SHP77 (cell line): Measurements from ENCODE around the gene DPEP3.
"Not testable (repeated sequence)": the region's sequence is repeated elsewhere in the genome, so short reads cannot be mapped to it uniquely, and the experiment has no call there.

Experiments used
- DNase-seq, 2 experiments: peaks; one replicate each; lab custom pipeline; 2025; lab: John Stamatoyannopoulos, UW

DPEP3 gene

DNA sequence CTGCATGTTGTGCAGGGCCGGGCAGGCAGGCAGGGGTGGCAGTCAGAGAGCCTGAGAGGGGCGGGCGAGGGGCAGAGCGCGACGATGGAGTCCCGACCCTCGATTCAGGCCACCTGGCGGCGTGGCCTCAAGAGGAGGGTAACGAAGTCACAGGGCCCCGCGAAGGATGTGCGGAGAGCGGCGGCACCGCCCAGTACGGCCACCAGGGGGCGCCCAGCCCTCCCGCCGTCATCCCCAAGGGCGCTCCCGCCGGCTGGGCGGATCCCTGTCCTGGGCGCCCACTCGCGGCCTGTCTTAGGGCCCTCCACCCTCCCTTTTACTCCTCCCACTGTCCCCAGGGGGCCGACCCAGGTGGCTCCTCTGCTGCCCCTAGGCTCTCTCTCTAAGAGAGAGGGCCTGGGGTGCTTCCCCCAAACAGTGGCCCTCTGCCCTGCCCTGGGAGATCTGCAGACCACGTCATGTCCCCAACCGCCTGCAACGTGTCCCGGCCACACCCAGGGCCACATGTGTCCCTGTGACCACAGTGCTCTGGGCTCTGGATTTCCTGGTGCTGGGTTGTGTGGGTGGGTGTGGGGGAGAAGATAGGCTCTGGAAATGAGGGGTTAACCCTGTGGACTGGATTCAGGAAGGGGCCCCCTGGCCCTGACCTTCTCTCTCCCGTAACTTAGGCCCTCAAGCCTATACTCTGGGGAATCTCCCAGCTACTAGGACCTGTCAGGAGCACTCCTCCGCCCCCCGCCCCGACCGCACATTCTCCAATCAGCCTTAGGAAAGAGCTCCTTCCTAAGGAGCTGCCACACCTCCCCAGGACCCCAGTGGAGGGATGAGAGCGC, 13.1 kb upstream of the DPEP3 start:
- peak; percentile 44 to 47 for DNase-seq

- no peak for DNase-seq
Measured at GRCh38 chr16:67992661-67993206, 12.4 kb upstream of the DPEP3 start.

- DNase-seq: no peak
Measured at GRCh38 chr16:67990018-67990386, 9.7 kb upstream of the DPEP3 start.

DNA sequence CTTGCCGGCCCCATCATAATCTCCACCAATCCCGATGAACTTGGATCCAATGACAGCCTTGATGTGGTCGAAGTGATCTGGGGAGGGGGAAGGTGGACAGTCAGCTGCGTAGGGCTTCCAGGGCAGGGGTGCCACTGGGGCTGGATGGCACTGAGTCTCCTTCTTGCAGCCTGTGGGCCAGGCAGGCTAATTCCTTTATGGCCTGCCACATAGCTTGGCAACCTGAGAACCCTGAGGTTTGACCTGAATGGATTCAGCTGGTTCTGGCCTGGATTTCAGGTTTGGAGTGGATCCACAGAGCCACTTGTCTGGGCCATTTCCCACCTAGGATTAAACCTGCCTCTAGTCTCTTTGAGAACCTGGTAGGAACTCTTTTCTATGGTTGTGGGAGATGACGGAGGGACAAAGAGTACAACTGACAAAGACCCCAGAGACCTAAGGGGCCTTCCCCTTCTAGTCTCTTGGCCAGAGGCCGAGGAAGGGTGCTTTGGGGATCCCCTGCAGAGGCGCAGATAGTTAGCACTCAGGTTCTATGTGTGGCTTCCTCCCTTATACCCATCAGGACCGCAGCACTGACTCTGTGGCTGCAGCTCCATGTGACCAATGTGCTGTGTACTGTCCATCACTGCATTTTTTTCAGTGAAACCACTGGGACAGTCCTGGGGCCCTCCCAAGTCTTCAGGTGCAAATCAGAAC, 9.2 kb upstream of the DPEP3 start:
- DNase-seq: no peak

DNA sequence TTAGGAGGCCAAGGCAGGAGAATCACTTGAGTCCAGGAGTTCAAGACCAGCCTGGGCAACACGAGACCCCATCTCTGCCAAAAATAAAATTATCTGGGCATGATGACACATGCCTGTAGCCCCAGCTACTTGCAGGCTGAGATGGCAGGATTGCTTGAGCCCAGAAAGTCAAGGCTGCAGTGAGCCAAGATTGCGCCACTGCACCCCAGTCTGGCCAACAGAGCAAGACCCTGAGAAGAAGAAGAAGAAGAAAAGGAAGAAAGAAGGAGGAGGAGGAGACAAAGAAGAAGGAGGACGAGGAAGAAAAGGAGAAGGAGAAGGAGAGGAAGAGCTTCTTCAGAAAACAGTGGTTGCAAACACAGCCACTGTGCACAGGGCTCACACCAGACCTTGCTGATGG, 8.4 kb upstream of the DPEP3 start:
- DNase-seq: no peak

DNA sequence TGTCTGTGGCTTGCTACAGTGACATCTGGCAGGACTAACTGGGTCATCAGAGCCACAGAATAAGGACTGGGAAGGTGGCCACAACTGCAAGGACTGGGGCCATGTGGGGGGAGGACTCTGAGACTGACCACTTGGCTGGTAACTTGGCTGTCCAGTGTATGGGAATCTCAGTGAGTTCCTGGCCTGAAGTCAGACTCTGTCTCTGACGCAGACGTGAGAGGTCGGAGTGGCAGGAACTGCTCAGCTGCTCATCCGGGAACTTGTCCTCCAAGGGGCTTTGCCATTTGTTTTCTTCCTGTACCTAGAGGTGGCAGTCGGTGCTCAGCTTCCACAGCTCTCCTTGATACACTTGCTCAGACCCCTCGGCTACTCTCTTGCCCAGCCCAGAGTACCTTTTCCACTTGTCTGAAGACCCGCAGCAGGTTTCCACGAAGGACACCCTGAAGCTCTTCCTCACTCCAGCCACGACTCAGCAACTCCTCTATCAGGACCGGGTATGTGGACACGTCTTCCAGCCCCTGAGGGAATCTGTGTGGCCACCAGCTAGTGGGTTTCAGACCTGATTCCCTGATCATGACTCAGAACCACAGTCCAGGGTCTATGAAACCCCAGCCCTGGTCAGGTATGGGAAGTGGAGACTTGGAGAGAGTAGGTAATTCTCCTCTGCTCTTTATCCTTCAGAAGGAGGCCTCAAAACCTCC, 7.3 kb upstream of the DPEP3 start:
- no peak for DNase-seq

- no peak for DNase-seq
Measured at GRCh38 chr16:67986949-67987348, 6.7 kb upstream of the DPEP3 start.

GRCh38 chr16:67982011-67982696, 1.9 kb upstream of the DPEP3 start:
- DNase-seq: no peak

- DNase-seq: no peak
Measured at GRCh38 chr16:67977469-67978227, 2.7 kb downstream of the DPEP3 start.

DNA sequence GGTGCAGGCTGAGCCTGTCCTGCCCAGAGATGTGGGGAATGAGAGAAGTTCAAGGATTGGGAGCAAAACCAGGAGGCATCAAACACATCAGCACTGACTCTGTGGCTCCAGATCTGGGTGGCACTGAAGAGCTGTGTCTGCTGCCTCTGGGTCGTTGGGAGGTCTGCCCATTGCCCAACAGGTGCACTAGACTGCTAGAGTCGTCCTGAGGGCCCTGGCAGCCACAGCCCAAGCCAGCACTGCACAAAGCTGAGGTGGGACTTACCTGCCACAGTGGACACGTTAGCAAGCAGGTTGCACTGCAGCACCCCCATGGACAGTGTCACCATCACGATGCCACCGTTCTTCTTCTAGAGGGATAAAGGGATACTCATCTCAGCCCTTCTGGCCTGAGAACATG, 3.3 kb downstream of the DPEP3 start:
- DNase-seq: no peak

DNA sequence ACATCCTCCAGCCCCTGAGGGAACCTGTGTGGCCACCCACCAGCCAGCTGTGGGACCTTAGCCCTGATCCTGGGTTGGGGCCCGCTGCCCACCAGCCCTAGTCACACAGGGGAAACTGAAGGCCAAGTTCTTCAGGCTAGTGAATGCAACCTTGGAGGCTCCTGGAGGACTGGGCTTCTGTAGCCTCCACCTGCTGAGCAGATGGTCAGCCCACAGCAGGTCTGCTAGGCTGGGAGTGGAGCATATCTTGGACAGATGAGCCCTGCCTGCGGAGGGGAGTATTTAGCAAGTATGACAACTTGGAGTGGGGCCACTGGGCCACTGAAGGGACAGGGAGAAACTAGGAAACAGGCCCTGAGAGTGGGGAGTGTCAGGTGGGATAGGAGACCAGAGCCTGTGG, 4.1 kb downstream of the DPEP3 start:
- DNase-seq: no peak

DNA sequence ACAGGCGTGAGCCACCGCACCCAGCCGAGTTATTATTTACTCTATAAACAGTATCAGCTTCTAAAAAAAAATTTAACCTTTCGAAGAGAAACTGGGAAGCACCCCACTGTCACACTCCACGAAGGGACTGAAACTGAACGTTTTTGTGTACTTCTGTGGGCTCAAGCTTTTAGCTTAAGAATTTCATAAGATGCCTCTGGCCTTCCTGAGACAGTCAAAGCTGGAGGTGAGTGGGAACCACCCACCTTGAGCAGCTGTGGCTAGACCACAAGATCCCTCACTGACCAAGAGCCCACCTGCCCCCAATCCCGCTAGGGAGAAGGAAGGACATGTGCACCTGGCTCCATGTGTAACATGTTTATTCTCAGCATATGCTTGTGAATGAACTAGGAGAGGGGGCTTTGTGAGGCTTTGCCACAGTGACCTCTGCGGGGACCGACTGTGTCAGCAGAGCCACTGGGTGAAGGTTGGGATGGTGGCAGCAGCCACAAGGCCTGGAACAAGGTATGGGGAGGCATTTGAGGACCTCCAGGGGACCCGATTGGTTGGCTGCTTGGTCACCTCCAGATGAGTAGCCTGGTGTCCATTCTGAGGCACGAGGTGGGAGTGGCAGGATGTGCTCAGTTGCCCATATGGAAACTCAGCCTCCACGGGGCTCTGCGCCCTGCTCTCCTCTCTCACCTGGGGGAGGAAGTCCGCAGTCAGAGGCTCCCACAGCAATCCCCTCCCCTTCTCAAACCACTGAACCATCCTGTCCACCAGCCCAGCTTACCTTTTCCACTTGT, 4.8 kb downstream of the DPEP3 start:
- no peak for DNase-seq

DNA sequence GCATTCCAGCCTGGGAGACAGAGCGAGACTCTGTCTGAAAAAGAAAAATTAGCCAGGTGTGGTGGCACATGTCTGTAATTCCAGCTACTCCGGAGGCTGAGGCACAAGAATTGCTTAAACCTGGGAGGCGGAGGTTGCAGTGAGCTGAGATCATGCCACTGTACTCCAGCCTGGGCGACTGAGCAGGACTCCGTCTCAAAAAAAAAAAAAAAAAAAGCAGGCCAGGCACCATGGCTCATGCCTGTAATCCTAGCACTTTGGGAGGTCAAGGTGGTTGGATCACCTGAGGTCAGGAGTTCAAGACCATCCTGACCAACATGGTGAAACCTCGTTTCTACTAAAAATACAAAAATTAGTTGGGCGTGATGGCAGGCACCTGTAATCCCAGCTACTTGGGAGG, 8.0 kb downstream of the DPEP3 start:
- not testable (repeated sequence) for DNase-seq

- DNase-seq: no peak
Measured at GRCh38 chr16:67971111-67971510, 9.2 kb downstream of the DPEP3 start.

GRCh38 chr16:67969254-67970039, 10.9 kb downstream of the DPEP3 start:
- DNase-seq: no peak

DNA sequence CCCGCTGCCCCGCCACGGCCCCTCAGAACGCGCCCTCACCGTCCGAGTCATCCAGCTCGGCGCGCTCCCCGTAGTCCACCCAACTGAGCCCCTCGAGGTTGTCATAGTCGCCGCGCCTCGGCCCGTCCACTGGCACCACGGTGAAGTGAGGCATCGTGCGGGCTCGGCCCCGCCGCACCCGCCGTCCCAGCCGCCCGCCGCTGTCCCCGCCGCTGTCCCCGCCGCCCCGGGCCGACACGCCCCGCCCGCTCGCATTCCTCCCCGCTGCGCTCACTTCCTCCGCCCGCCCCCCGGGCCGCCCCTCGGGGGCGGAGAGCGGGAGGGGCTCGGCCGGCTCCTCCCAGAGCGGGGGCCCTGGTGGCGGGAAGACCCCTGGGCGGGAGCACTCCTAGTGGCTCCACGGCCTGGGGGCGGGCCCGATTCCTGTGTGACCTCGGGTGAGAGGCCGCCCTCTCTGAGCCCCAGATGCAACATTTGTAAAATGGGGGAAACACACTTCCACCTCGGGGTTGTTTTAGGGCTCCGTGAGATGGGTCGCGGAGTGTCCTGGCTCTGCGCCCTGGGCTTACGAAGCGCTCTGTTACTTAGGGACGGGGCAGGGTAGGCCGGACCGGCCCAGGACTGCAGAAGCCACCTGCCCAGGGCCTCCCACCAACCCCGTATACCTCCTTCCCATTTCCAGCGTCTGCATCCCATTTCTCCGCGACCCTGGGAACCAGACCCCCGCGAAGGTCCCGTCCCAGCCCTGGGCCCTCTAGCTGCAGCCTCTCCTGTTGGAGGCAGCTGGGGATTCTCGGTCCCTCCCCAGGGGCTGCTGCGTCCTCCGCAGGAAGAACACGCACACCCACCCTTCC, 11.7 kb downstream of the DPEP3 start, which contains the start of gene SLC12A4:
TSS of gene SLC12A4 (minus strand) at position 238 of the 854 bp plus-strand sequence. CDS start at position 154, 84 bp downstream.
- peak in 1 of 2 experiments; percentile 30 for DNase-seq

DNA sequence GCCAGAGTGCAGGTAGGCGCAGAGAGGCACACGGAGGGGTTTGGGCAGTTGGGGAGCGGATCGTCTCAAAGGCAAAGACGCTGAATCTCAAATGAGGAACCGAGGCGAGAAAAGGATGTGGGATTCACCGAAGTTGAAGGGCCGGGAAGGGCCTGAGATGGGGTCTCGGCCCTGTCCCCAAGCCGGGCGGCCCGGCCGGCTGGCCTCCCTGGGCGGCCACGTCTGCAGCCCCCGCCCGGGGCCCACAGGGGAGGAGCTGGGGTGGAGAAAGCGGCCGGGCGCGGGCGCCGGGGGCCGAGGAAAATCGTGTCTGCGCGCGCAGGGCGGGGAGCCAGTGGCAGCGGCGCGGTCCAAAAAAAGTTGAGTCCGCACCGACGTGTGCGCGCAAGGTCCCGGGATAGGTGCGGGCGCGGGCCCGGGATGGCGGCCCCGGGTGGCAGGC, 12.3 kb downstream of the DPEP3 start:
- DNase-seq: no peak

DNA sequence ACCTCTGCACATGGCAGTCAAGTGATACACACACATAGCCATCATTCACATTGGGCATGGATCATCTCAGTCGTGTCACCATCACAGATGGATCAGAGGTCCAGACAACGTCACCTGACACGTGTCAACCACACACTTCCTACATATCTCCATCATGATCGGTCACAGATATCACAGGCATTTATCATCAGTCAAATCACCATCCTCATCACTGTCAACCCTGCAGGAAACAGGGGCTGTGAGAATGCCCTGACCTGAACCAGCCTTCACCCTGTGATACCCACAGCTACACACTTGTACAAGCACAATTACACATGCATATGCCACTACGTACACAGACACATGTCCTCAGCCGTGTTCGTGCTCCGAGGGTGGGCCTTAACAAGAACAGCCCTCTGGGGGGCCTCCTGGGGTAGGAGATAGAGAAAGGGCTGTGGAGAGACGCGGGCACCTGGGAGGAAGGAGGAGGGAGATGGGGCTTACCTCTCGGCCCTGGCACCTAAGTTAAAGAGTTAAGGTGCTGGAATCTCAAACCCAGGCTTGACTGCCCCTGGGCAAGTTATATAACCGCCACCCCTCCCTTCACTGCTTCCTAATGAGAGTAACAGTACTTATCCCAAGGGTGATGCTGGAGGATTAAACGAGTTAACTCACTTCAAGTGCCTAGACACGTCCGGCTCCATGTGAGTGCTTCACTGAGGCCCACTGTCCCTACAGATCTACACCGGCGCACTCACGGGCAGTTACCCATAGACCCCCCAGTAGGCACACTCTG, 12.9 kb downstream of the DPEP3 start:
- no peak for DNase-seq
